IPS-18c (cell line): ENCODE measurements around the gene MC1R.
"Not testable (repeated sequence)": the region's sequence is repeated elsewhere in the genome, so short reads cannot be mapped to it uniquely, and the experiment has no call there.

Experiments used
- H3K4me3 ChIP-seq: 2 replicates; pipeline ENCODE4 v1.7.0; 2013; ENCODE audit warnings: low read depth, mild to moderate bottlenecking, low read length, moderate library complexity; ENCODE audit not compliant: insufficient read depth
- H3K9me3 ChIP-seq: one replicate; pipeline ENCODE4 v1.6.1; 2013; ENCODE audit warnings: mild to moderate bottlenecking, low read length, moderate library complexity; ENCODE audit not compliant: control insufficient read depth, insufficient read depth

The MC1R gene

GRCh38 chr16:89918453-89919347 lies at the start of gene MC1R:
MC1R (plus strand) TSS chr16:89918862; CDS start chr16:89919259, 397 bp downstream.
- H3K4me3 ChIP-seq: peak within 1 kb of the TSS; percentile 52
- H3K9me3 ChIP-seq: no peaks in the 10 kb centered on the region

- Histone ChIP-seq H3K4me3 (no peak overlapping the region), H3K9me3 (peaks cover 6% of the 10 kb centered on the region)
These were observed 48.8 kb upstream of the MC1R start for GRCh38 chr16:89869911-89870310.

- H3K9me3 ChIP-seq: peaks cover 6% of the 10 kb centered on the region
- H3K4me3 ChIP-seq: no peak overlapping the region
These were observed 48.2 kb upstream of the MC1R start for GRCh38 chr16:89870440-89870839.

- no peak overlapping the region for H3K4me3 ChIP-seq
- peaks cover 6% of the 10 kb centered on the region for H3K9me3 ChIP-seq
These were observed 46.8 kb upstream of the MC1R start for GRCh38 chr16:89871895-89872294.

GRCh38 chr16:89873109-89873971 lies 45.3 kb upstream of the MC1R start, which contains the start of gene TCF25:
TCF25 (plus strand) TSS chr16:89873592; CDS start chr16:89873668, 76 bp downstream.
- Histone ChIP-seq H3K4me3 (peak within 1 kb of the TSS; percentile 95), H3K9me3 (peaks cover 2% of the 10 kb centered on the region)

GRCh38 chr16:89873972-89874689 lies 44.5 kb upstream of the MC1R start:
- Histone ChIP-seq H3K4me3 (peak overlapping the region; percentile 95), H3K9me3 (peaks cover 2% of the 10 kb centered on the region)

GRCh38 chr16:89879123-89879522 lies 39.5 kb upstream of the MC1R start:
- not testable (repeated sequence) for H3K4me3 ChIP-seq, H3K9me3 ChIP-seq

- no peaks in the 10 kb centered on the region for H3K9me3 ChIP-seq
- H3K4me3 ChIP-seq: no peak overlapping the region
These were observed 37.9 kb upstream of the MC1R start for GRCh38 chr16:89880477-89881367.

- Histone ChIP-seq H3K9me3 (no peaks in the 10 kb centered on the region), H3K4me3 (no peak overlapping the region)
These were observed 37.3 kb upstream of the MC1R start for GRCh38 chr16:89881368-89881730.

GRCh38 chr16:89883346-89884040 lies 35.2 kb upstream of the MC1R start:
- no peaks in the 10 kb centered on the region for H3K9me3 ChIP-seq

GRCh38 chr16:89884041-89884421 lies 34.6 kb upstream of the MC1R start:
- Histone ChIP-seq H3K4me3 (no peak overlapping the region), H3K9me3 (no peaks in the 10 kb centered on the region)

More at GRCh38 chr16:89883346-89884040, 35.2 kb upstream of the MC1R start:
- H3K4me3 ChIP-seq: no peak overlapping the region

GRCh38 chr16:89887243-89887642 lies 31.4 kb upstream of the MC1R start:
- H3K4me3 ChIP-seq: no peak overlapping the region
- H3K9me3 ChIP-seq: no peaks in the 10 kb centered on the region

GRCh38 chr16:89890200-89890599 lies 28.5 kb upstream of the MC1R start:
- Histone ChIP-seq H3K4me3 (no peak overlapping the region), H3K9me3 (peaks cover 2% of the 10 kb centered on the region)

GRCh38 chr16:89890886-89891657 lies 27.6 kb upstream of the MC1R start:
- no peak overlapping the region for H3K4me3 ChIP-seq
- peaks cover 2% of the 10 kb centered on the region for H3K9me3 ChIP-seq

GRCh38 chr16:89892055-89892630 lies 26.5 kb upstream of the MC1R start:
- Histone ChIP-seq H3K9me3 (peaks cover 2% of the 10 kb centered on the region), H3K4me3 (no peak overlapping the region)
